ENCODE data around the gene EXTL1. TPM values are rescaled to one million over a fixed set of nuclear protein-coding genes. Genes with fewer than 3 reads are reported as not detected.

EXTL1 gene
- total RNA-seq, 1 experiment from 2014 or later = 1.0 TPM

DNA sequence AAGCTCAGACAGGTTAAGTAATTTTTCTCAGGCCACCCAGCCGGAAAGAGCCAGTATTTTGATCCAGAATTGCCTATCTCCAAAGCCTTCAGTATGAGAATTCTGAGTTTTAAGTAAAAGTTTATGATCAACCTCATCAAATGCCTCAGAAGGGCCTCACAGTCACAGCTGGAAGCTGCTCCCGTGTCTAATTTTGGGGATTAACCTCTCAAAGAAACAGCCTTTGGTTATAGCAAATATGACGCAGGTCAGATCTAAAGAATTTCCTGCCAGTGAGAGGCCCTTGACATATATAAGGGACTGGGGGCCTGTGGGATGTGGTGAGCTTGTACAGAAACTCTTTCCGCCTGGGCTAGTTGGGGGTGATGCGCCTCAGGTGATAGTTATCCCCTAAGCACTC lies 2.3 kb downstream of the EXTL1 start:
- no peak for DNase-seq (ENCODE audit: low read depth)

DNA sequence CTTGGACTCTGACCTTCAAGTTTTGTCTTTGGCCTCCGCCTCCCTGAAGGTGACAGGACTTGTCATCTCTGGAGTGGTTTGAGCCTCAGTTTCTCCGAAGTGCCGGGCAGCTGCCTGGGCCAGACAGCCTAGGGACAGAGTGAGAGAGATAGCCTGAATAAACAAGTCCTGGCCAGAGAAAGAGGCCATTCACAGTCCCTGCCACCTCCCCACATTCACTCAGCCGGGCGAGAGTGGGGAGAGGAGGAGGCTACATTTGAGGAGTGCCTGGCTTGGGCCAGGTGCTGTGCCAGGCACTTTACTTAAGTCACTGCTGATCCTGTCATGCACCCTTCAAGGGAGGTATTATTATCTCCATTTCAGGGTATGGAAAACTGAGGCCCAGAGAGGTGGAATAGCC lies 3.5 kb downstream of the EXTL1 start:
- no peak for DNase-seq (ENCODE audit: low read depth)

DNA sequence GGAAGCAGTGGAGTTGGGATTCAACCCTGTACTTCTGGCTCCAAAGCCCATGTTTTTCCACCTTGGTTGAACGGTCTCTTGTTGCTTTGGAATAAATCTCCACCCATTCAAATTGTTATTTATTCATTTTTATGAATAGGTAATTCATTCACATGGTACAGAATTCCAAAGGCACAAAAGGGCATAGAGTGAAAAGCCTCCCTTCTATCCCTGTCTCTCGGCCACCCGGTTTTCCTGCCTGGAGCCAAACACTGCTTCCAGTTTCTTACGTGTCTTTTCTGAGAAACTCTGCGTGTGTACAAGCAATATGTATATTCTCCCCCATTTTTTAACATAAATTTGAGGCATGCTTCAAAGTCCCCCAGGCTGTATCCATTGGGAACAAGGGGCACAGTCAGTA lies 3.9 kb downstream of the EXTL1 start:
- DNase-seq (ENCODE audit: low read depth) = no peak

DNA sequence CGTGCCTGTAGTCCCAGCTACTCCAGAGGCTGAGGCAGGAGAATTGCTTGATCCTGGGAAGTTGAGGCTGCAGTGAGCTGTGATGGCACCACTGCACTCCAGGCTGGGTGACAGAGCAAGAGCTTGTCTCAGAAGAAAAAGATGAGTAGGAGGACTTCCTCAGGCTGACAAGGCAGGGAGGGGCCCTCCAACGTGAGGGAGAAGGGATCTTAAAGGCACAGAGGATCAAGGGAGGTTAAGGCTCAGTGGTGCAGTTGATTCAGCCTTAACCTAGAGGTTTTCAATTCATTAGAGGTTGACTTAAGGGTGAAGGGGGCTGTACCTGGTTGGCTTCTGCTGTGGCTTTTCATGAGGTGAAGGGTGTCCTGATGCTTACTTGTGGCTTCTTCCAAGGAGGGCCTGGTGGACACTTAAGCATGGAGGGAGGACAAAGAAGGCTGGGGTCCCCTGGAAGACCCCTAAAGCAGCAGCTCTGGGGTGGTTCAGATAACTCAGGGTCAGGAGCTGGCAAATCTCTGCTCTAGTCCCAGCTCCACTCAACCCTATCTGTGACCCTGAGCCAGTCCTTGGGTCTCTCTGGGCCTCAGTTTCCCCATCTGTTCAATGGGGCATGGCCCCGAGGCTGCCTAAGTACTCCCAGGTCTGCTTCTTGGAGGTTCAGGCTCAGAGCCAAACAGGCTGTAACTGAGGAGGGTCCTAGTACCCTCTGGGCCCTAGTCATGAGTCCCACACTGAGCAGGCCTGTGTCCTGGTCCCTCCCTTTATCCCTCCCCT lies 6.3 kb downstream of the EXTL1 start:
- no peak for DNase-seq (ENCODE audit: low read depth)

DNA sequence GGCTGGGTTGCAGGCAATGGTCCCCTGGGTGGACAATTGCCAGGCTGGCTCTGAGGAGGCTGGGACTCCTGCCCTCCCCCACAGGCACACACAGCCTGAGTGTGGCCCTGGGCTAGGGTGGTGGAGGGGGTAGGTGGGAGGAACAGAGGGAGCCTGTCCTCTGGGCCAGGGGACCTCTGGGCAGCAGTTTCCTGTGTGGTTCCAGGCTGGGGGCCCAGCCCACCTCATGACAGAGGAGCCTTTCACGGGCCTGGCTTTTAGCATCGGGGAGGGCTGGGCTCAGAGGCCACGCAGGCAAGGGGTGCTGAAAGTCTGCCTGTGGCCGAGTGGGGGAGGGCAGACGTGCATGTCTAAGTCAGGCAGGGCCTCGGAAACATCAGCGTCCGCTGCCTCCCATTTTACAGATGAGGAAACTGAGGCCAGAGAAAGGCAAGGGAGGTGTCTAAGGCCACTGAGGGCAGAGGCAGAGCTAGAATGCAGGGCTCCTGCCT lies 7.0 kb downstream of the EXTL1 start:
- DNase-seq (ENCODE audit: low read depth) = no peak

GRCh38 chr1:26029054-26029863 lies 7.7 kb downstream of the EXTL1 start:
- DNase-seq (ENCODE audit: low read depth) = no peak

DNA sequence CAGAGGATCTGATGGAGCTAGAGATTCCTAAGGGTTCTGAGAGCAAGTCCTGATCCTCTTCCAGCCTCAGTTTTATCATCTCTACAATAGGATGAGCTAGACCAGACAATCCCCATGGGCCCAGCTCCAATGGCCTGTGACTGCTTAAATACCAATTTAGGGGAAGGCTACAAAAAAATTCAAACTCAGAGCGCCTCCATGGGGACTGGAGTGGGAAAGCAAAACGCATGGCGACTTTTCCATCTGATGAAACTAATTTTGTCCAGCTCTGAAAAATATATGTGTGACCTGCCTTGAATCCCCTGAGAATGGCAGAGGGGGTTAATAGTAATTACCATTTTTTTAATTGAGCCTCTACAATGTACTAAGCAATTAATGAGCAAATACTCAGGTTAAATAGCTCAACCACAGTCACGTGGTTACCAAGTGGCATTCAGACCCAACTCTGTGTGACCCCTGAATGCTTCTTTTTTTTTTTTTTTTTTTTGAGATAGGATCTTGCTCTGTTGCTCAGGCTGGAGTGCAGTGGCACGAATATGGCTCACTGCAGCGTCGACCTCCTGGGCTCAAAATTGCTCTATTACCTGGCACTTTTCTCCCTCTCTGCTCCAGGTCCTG lies 8.4 kb downstream of the EXTL1 start:
- no peak for DNase-seq (ENCODE audit: low read depth)

GRCh38 chr1:26031196-26031595 lies 9.6 kb downstream of the EXTL1 start:
- DNase-seq (ENCODE audit: low read depth) = no peak

GRCh38 chr1:26031611-26032220 lies 10.1 kb downstream of the EXTL1 start:
- DNase-seq (ENCODE audit: low read depth) = no peak

DNA sequence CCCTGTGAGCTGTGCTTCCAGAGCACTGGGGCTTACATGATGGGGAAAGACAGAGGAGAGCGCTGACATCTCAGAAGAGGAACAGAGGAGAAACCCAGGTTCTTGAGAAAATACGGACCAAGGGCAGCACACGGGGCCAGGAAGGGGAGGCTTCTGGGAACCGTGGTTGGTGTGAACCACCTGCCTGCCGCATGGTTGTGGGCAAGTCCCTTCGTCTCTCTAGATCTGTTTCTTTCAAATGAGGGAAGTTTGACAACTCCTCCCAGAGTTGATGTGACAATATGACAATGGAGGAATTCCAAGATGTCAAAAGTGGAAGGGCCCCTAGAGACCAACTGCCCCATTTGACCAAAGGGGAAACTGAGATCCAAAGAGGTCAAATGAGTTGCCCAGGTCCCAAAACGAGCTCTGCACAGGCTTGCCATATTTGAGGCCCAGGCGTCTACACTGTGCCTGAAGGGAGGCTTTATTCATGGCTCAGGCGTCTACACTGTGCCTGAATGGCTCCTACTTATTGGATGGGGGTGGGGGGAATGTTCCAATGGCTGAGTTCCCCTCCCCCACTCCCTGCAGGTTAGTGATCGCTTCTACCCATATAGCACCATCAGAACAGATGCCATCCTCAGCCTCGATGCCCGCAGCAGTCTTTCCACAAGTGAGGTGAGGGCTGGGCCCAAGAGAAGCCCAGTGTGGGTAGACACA lies 11.2 kb downstream of the EXTL1 start:
- no peak for DNase-seq (ENCODE audit: low read depth)

DNA sequence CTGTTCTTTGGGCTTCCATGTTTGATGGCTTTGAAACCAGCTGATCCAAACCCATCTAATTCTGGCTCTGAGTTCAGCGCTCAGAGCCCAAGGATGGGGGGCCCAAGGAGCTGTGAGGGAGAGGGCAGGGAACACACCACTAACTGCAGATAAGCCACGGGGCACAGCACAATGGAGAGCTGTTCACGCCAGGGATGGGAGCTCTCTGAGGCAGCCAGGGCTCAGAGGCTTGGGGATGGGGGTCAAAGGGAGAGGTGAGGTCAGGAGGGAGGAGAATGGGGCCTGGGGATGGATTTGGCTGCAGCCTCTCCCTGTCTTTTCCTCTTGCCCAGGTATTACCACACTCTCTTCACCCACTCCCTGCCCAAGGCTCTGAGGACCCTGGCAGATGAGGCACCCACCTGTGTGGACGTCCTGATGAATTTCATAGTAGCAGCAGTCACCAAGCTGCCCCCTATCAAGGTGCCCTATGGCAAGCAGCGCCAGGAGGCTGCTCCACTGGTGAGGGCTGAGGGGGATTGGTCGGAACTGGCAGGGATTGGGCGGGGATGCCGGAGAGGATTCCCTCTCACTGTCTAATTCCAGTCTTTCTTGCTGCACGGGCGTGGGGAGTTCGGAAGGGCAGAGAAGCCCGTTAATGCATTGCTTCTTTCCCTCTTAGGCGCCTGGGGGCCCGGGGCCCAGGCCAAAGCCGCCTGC lies 13.1 kb downstream of the EXTL1 start:
- DNase-seq (ENCODE audit: low read depth) = no peak

GRCh38 chr1:26035203-26035958 lies 13.8 kb downstream of the EXTL1 start:
- peak; percentile 82 for DNase-seq (ENCODE audit: low read depth)

DNA sequence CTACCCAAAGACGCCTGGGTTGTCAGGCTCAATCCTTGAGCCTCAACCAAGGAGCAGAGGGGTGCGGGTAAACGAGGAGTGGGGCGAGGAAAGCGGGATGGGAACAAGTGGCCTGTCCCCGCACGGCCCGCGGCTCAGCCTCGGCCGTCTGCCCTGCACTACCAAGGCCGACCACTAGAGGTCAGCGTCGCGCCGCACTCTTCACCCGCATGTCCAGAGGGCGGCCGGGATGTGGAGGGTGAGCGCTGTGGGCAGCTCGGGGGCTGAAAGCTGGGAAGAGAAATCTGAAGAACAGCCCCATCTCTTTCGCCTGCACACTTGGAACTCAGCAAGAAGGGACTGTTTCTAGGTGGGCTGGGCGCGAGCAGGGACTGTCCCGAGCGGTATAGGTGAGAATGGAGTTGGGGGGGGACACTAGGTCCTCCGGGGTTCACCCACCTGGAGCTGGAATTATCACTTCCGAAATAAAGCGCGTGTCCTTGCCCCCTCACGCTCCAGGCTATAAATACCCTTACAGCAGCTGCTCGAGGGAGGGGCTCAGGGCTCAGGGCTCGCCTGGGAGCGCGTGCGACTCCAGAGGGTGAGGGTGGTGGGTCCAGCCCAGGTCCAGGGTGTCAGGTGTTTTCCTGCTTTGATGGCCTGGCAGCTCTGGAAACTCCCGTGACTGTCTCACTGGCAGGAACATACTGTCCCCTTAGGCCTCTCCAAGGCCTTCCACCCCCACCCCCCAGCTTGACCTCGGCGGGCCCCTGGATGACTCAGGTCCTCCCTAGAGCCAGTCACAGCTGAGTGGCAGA lies 14.6 kb downstream of the EXTL1 start:
- peak; percentile 55 for DNase-seq (ENCODE audit: low read depth)

DNA sequence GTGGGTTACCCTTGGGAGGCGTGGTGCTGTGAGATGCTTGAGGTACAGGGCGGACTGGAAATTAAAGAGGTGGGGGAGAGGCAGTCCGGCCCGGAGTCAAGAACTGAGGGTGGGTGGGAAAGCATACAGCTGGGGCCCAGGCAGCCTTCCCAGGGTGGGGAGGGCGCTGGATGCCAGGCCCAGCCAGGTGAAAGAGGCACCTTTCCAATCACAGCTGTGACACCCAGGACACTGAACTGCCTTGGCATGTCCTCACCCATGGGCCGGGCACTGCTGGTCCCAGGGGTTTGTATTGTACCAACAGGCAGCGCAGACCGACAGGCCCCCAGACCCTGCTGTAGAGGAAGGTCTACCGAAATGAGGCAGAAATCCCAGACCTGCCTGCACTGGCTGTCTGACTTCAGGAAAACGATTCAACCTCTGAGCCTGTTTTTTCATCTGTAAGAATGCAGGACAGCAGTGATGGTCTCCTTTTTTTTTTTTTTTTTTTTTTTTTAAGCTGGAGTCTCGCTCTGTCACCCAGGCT lies 15.2 kb downstream of the EXTL1 start:
- no peak for DNase-seq (ENCODE audit: low read depth)

GRCh38 chr1:26037904-26038303 lies 16.3 kb downstream of the EXTL1 start:
- no peak for DNase-seq (ENCODE audit: low read depth)

DNA sequence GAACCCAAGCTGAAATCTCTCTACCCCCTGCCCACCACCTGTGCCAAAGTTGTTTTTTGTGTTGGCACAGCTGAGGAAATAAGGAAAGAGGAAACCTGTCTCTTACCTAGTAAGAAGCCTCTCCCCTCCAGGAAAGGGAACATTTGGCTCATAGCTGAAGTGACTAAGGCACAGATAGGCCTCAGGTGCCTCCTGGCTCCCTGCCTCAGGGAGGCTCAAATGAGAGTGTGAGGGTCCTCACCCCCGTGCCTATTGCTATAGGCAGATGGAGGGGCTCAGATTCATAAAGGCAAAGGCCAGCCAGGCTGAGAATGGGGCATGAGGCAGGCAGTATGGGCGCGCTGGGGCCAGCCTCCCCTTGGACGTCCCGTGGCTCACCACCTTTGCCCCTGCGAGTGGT lies 16.9 kb downstream of the EXTL1 start:
- DNase-seq (ENCODE audit: low read depth) = no peak

DNA sequence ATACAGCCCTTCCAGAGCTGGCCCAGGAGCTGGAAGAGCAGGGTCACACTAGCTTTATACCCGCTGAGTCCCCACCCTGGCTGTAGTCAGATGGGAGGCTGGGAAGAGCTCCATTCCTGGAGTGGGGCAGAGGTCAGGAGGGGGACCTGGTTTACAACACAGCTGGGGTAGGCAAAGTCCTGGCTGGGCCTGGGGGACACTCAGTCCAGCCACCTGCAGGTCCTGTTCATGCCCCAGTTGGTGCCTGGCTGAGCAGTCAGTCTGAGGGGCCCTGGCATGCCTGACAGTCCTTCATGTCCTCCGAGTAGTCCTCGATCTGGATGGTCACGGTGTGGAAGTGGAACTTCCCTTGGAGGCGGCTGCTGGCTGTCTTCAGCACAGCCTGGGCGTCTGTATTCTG lies 17.3 kb downstream of the EXTL1 start:
- DNase-seq (ENCODE audit: low read depth) = no peak

DNA sequence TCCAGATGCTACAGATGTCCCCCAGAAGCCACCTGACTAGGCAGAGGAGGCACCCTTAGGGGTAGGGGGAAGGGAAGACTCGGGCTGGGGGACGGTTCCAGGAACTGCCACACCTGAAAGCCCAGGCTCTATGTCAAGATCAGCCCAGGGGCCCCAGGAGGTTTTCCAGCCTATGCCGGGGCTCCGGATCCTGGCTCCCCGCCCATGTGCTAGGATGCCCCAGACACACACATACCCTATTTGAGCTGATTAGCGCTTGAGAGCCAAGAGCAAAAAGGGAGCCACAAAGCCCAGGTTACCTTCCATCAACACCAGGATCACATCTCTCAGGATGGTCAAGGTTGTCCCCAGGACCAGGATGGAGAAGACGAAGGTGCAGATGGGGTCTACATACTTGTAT lies 19.8 kb downstream of the EXTL1 start:
- no peak for DNase-seq (ENCODE audit: low read depth)

DNA sequence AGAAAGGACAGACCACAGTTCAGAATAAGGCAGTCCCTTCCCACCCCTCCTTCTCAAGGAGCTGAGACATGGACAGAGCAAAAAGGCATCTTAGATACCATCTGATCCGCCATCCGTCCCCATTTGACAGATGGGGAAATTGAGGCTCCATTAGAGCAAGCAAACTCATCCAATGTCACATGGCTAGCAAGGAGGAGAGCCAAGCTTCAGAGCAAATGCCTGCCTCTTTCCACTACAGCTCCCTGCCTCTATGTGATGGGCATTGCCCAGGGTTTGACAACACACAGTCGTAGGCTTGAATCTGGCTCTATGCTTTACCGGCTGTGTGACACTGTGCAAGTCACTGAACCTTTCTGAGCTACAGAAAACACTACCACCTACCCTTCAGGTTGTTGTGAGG lies 20.4 kb downstream of the EXTL1 start:
- DNase-seq (ENCODE audit: low read depth) = no peak
